Endothelial cell of umbilical vein (primary cell): ENCODE data around the gene ASB2. TPM values are rescaled to one million over a fixed set of nuclear protein-coding genes. Genes with fewer than 3 reads are reported as not detected.

Experiments used
- BruUV-seq: library from RNA; stranded (reverse); fragments of 400-500 nt; replicated peaks from 2 replicates; lab custom pipeline; 2021; lab: Mats Ljungman, UMichigan
- CTCF ChIA-PET: fragments of 300-600, 350-600 bp; sonication (Branson Sonifier 250); formaldehyde crosslinking; loops from one replicate; lab custom pipeline; 2021; ENCODE audit warnings: antibody characterized with exemption, inconsistent platforms; lab: Charles Lee
- POLR2A ChIA-PET: fragments of 300-600, 350-600 bp; sonication (Branson Sonifier 250); formaldehyde crosslinking; loops from one replicate; lab custom pipeline; 2021; ENCODE audit warnings: antibody characterized with exemption, inconsistent platforms; lab: Charles Lee
- DNase-seq: peaks from one replicate; pipeline ENCODE4 v3.0.0-alpha.2; 2011; ENCODE audit warnings: low read depth, low spot score
- FAIRE-seq: peaks from 2 replicates; lab custom pipeline; 2011; peaks lifted over from hg19 to GRCh38; lab: Jason Lieb, UNC
- H2AFZ ChIP-seq: 2 replicates; pipeline ENCODE4 v1.6.0; 2012; ENCODE audit warnings: low read depth, low read length, control low read depth, inconsistent platforms
- H3K27ac ChIP-seq: 2 replicates; pipeline ENCODE4 v1.5.1; 2011; ENCODE audit warnings: low read depth, mild to moderate bottlenecking, control low read depth, low read length, moderate library complexity; ENCODE audit not compliant: insufficient read depth
- H3K27me3 ChIP-seq, 2 experiments: 2 replicates each; pipeline versions ENCODE4 v1.6.0 to v1.6.1; 2011; ENCODE audit warnings: low read length in 2 of 2, mixed read lengths in 1 of 2; ENCODE audit not compliant: control insufficient read depth in 2 of 2, insufficient read depth in 2 of 2
- H3K36me3 ChIP-seq, 2 experiments: 2 replicates in 1 of 2; 3 replicates in 1 of 2; pipeline ENCODE4 v1.5.1; 2011; ENCODE audit warnings: low read length in 2 of 2, mild to moderate bottlenecking in 1 of 2, moderate library complexity in 1 of 2; ENCODE audit not compliant: control insufficient read depth in 2 of 2, insufficient read depth in 2 of 2; ENCODE audit errors: extremely low read depth in 1 of 2
- H3K4me1 ChIP-seq: 3 replicates; pipeline ENCODE4 v1.5.1; 2011; ENCODE audit warnings: mild to moderate bottlenecking, low read length; ENCODE audit not compliant: control insufficient read depth, insufficient read depth; ENCODE audit errors: extremely low read depth
- H3K4me2 ChIP-seq: 2 replicates; pipeline ENCODE4 v1.6.1; 2011; ENCODE audit warnings: low read length, control low read depth, mixed read lengths; ENCODE audit not compliant: insufficient read depth
- H3K4me3 ChIP-seq, 3 experiments: fragments of 200-600 bp in 1 of 3; sonication (generic), shearing (Covaris generic) in 1 of 3; replicated peaks in 1 of 3; 2 replicates each; pipeline ENCODE4 v1.5.1; 2011 to 2016; ENCODE audit warnings: control low read depth in 3 of 3, low read length in 3 of 3, mild to moderate bottlenecking in 2 of 3, inconsistent platforms in 1 of 3, low read depth in 1 of 3, moderate library complexity in 1 of 3; ENCODE audit not compliant: insufficient read depth in 1 of 3
- H3K79me2 ChIP-seq: 2 replicates; pipeline ENCODE4 v1.6.0; 2012; ENCODE audit warnings: low read length, inconsistent platforms; ENCODE audit not compliant: control insufficient read depth, insufficient read depth
- H3K9ac ChIP-seq: replicated peaks from 2 replicates; pipeline ENCODE3; 2011; ENCODE audit warnings: low read length, control low read depth; ENCODE audit not compliant: insufficient read depth; ENCODE audit errors: extremely low read depth
- H3K9me1 ChIP-seq: replicated peaks from 3 replicates; pipeline ENCODE4 v1.6.0; 2011; ENCODE audit warnings: mild to moderate bottlenecking, low read length; ENCODE audit not compliant: control insufficient read depth, insufficient read depth; ENCODE audit errors: extremely low read depth
- H3K9me3 ChIP-seq: replicated peaks from 2 replicates; pipeline ENCODE4 v1.5.1; 2012; ENCODE audit warnings: low read length, inconsistent platforms; ENCODE audit not compliant: control insufficient read depth, insufficient read depth
- H4K20me1 ChIP-seq: replicated peaks from 2 replicates; pipeline ENCODE3; 2011; ENCODE audit warnings: mild to moderate bottlenecking, low read length; ENCODE audit not compliant: control insufficient read depth, insufficient read depth; ENCODE audit errors: extremely low read depth
- CTCF ChIP-seq, 2 donors: IDR thresholded peaks; 1 replicate in 1 of 2; 2 replicates in 1 of 2; pipeline ENCODE4 v1.5.1; 2011; ENCODE audit warnings: low read length in 2 of 2, mild to moderate bottlenecking in 2 of 2, moderate library complexity in 2 of 2, control low read depth in 1 of 2, inconsistent platforms in 1 of 2, low read depth in 1 of 2; ENCODE audit not compliant: insufficient read depth in 1 of 2; ENCODE audit errors: extremely low read depth in 1 of 2
- EZH2 ChIP-seq: IDR thresholded peaks from 2 replicates; pipeline ENCODE4 v1.6.1; 2012; ENCODE audit warnings: borderline replicate concordance, low read depth, mild to moderate bottlenecking, moderate library complexity, low read length, inconsistent platforms; ENCODE audit not compliant: severe bottlenecking
- FOS ChIP-seq: IDR thresholded peaks from 2 replicates; pipeline ENCODE4 v1.6.1; 2011; ENCODE audit warnings: mild to moderate bottlenecking, low read length, moderate library complexity, borderline replicate concordance; ENCODE audit not compliant: insufficient read depth
- GATA2 ChIP-seq: IDR thresholded peaks from 2 replicates; pipeline ENCODE4 v1.7.0; 2011; ENCODE audit warnings: low read depth, mild to moderate bottlenecking, moderate library complexity, mixed read lengths, low read length; ENCODE audit not compliant: insufficient read length, insufficient read depth
- JUN ChIP-seq: IDR thresholded peaks from 2 replicates; pipeline ENCODE4 v1.6.1; 2011; ENCODE audit warnings: borderline replicate concordance, low read depth; ENCODE audit not compliant: insufficient read length, insufficient read depth
- MAX ChIP-seq: IDR thresholded peaks from 2 replicates; pipeline ENCODE4 v1.6.1; 2011; ENCODE audit not compliant: insufficient read depth, insufficient read length
- MYC ChIP-seq: IDR thresholded peaks from one replicate; pipeline ENCODE4 v1.6.1; 2011; ENCODE audit warnings: mild to moderate bottlenecking, low read depth, low read length
- POLR2A ChIP-seq: IDR thresholded peaks from 2 replicates; pipeline ENCODE4 v1.6.1; 2012; ENCODE audit warnings: low read depth, mild to moderate bottlenecking, control low read depth, low read length
- POLR2AphosphoS5 ChIP-seq: IDR thresholded peaks from 2 replicates; pipeline ENCODE4 v1.6.1; 2012; ENCODE audit warnings: low read depth, mild to moderate bottlenecking, control low read depth, low read length, moderate library complexity; ENCODE audit not compliant: insufficient read depth
- dilution Hi-C: fragments of 300-500 bp; cut with MboI; formaldehyde crosslinking; loops from one replicate; pipeline ENCODE4 v1.15.0; 2019; ENCODE audit warnings: low sequenced_read_pairs; ENCODE audit not compliant: extremely low pct_ligation_motif_present
- intact Hi-C: fragments of 100-400 bp; cut with micrococcal nuclease; formaldehyde crosslinking; loops from one replicate; pipeline ENCODE4 v1.10.0; 2022
- polyA plus RNA-seq, 4 experiments: library from polyadenylated mRNA; depleted of rRNA in 3 of 4; stranded (reverse) in 3 of 4; unstranded in 1 of 4; fragments of >200 nt; gene quantifications; 2 replicates each; pipeline versions ENCODE4 v1.2.1 to v1.2.3, GENCODE V29; 2011 to 2012; ENCODE audit warnings: missing spikeins in 1 of 4
- total RNA-seq: library from RNA; stranded (reverse); gene quantifications from 2 replicates; pipeline ENCODE4 v1.2.3, GENCODE V29; 2021

Gene ASB2
- total and polyA plus RNA-seq, 2 donors (not counting 3 experiments of a cell fraction or from before 2014, with no cell fraction given): not detected

GRCh38 chr14:93941293-93941910 lies 35.0 kb downstream of the ASB2 start:
- no peak for TF ChIP-seq POLR2AphosphoS5
- TF ChIP-seq JUN: no peak
- no peak for TF ChIP-seq MAX
- TF ChIP-seq GATA2: no peak
- TF ChIP-seq POLR2A: no peak
- no peak for TF ChIP-seq FOS
- no peak for TF ChIP-seq EZH2
- TF ChIP-seq MYC: no peak
- TF ChIP-seq CTCF (IDR thresholded peaks at IDR 0.05; ENCODE audit: extremely low read depth in 1 of 2, insufficient read depth in 1 of 2, low read depth in 1 of 2, low read length in 2 of 2): no peak
- intact Hi-C loops: no loop called here
- H3K4me1 ChIP-seq: peaks cover 3% of the 10 kb centered on the region
- dilution Hi-C loops: no loop called here
- H3K36me3 ChIP-seq: no peaks in the 10 kb centered on the region
- H3K4me2 ChIP-seq: no peak overlapping the region
- no peak overlapping the region for H3K4me3 ChIP-seq
- H3K27me3 ChIP-seq: peaks cover 1 to 3% of the 10 kb centered on the region in 2 experiments
- H3K79me2 ChIP-seq: no peaks in the 10 kb centered on the region
- no peaks in the 10 kb centered on the region for H3K9me3 ChIP-seq
- no peak for FAIRE-seq
- H3K9me1 ChIP-seq: no peaks in the 10 kb centered on the region
- no TSS peak for BruUV-seq
- POLR2A ChIA-PET: no interaction called here
- CTCF ChIA-PET: interaction anchor here (1.9 to 10.0 kb wide), 6 partner anchors 17 to 196 kb away, joined by 5 to 368 read pairs (median 56); partner anchors contain the start of gene CCDC197
- H4K20me1 ChIP-seq: no peaks in the 10 kb centered on the region
- H3K9ac ChIP-seq: no peak overlapping the region
- H2AFZ ChIP-seq: no peak overlapping the region
- H3K27ac ChIP-seq: no peak overlapping the region
- no peak for DNase-seq
